Liver (tissue), 3 donors: Measurements from ENCODE around the gene FMN1.

ENCODE experiments used
- FOXA1 ChIP-seq: IDR thresholded peaks from 2 replicates; pipeline ENCODE4 v1.6.1; 2016; ENCODE audit warnings: antibody characterized with exemption
- GABPA ChIP-seq, 2 donors: IDR thresholded peaks in 1 of 2; conservative IDR thresholded peaks in 1 of 2; 2 replicates each; pipeline ENCODE4 v1.6.1; 2016; ENCODE audit warnings: antibody characterized with exemption in 2 of 2, mild to moderate bottlenecking in 1 of 2, moderate library complexity in 1 of 2
- JUND ChIP-seq, 2 donors: IDR thresholded peaks; 2 replicates each; pipeline ENCODE4 v1.6.1; 2016; ENCODE audit warnings: antibody characterized with exemption in 2 of 2
- RAD21 ChIP-seq, 2 donors: IDR thresholded peaks; 2 replicates each; pipeline ENCODE4 v1.6.1; 2016; ENCODE audit warnings: antibody characterized with exemption in 2 of 2, mild to moderate bottlenecking in 2 of 2
- TAF1 ChIP-seq: conservative IDR thresholded peaks from 2 replicates; pipeline ENCODE4 v1.6.1; 2016; ENCODE audit warnings: antibody characterized with exemption, mild to moderate bottlenecking
- YY1 ChIP-seq: IDR thresholded peaks from 2 replicates; pipeline ENCODE4 v1.6.1; 2016; ENCODE audit warnings: antibody characterized with exemption, mild to moderate bottlenecking
- TF ChIP-seq, protein P1 (sequence below): fragments of 150-350 bp; IDR thresholded peaks from 2 replicates; pipeline ENCODE4 v1.5.1; 2017; ENCODE audit warnings: improper control_type of control experiment, low read depth, low read length; ENCODE audit not compliant: missing input control
- TF ChIP-seq, protein P2 (sequence below): IDR thresholded peaks from 2 replicates; pipeline ENCODE4 v1.6.1; 2016; ENCODE audit warnings: antibody characterized with exemption
- TF ChIP-seq, protein P3 (sequence below): IDR thresholded peaks from 2 replicates; pipeline ENCODE4 v1.6.1; 2016; ENCODE audit warnings: antibody characterized with exemption
- TF ChIP-seq, protein P4 (sequence below): IDR thresholded peaks from 2 replicates; pipeline ENCODE4 v1.6.1; 2016; ENCODE audit warnings: antibody characterized with exemption, mild to moderate bottlenecking
- donor health status: healthy.
- donor health status: healthy.

DNA sequence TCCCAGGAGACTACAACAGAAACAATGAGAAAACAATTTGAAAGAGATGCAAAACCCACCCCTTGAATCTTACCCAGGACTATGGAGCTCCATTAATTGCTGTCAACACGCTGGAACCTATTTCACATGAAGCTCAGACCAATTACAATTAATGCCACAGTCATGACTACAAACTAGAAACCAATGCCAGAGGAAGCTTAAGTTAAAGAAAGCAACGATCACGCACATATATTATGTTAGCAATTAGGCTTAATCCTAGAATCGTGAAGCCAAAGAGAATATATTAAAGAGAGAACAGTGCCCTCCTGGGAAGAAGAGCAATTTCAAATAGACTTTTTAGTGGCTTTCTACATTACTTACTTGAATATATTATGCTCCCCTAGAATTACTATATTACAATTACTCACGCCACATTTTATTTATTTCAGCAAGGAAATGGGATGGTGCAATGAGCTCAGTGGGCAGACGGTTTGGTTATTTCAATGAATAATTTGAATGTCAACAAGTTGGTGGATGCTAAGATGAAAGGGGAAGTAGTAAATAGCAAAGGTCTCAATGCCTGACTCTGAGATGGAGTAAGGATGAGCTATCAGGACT is 351.2 kb downstream of the FMN1 start:
- TF ChIP-seq, protein P1, sequence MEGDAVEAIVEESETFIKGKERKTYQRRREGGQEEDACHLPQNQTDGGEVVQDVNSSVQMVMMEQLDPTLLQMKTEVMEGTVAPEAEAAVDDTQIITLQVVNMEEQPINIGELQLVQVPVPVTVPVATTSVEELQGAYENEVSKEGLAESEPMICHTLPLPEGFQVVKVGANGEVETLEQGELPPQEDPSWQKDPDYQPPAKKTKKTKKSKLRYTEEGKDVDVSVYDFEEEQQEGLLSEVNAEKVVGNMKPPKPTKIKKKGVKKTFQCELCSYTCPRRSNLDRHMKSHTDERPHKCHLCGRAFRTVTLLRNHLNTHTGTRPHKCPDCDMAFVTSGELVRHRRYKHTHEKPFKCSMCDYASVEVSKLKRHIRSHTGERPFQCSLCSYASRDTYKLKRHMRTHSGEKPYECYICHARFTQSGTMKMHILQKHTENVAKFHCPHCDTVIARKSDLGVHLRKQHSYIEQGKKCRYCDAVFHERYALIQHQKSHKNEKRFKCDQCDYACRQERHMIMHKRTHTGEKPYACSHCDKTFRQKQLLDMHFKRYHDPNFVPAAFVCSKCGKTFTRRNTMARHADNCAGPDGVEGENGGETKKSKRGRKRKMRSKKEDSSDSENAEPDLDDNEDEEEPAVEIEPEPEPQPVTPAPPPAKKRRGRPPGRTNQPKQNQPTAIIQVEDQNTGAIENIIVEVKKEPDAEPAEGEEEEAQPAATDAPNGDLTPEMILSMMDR, result no peak
- no peak for TF ChIP-seq JUND (IDR thresholded peaks at IDR 0.05)
- TF ChIP-seq, protein P2, sequence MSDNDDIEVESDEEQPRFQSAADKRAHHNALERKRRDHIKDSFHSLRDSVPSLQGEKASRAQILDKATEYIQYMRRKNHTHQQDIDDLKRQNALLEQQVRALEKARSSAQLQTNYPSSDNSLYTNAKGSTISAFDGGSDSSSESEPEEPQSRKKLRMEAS, result no peak
- TF ChIP-seq TAF1, result no peak
- no peak for TF ChIP-seq RAD21 (IDR thresholded peaks at IDR 0.05)
- TF ChIP-seq GABPA (IDR thresholded peaks at IDR 0.05 in 1 of 2, conservative IDR thresholded peaks at IDR 0.05 in 1 of 2), result no peak
- no peak for TF ChIP-seq YY1
- TF ChIP-seq, protein P3, sequence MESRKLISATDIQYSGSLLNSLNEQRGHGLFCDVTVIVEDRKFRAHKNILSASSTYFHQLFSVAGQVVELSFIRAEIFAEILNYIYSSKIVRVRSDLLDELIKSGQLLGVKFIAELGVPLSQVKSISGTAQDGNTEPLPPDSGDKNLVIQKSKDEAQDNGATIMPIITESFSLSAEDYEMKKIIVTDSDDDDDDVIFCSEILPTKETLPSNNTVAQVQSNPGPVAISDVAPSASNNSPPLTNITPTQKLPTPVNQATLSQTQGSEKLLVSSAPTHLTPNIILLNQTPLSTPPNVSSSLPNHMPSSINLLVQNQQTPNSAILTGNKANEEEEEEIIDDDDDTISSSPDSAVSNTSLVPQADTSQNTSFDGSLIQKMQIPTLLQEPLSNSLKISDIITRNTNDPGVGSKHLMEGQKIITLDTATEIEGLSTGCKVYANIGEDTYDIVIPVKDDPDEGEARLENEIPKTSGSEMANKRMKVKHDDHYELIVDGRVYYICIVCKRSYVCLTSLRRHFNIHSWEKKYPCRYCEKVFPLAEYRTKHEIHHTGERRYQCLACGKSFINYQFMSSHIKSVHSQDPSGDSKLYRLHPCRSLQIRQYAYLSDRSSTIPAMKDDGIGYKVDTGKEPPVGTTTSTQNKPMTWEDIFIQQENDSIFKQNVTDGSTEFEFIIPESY, result no peak
- TF ChIP-seq, protein P4, sequence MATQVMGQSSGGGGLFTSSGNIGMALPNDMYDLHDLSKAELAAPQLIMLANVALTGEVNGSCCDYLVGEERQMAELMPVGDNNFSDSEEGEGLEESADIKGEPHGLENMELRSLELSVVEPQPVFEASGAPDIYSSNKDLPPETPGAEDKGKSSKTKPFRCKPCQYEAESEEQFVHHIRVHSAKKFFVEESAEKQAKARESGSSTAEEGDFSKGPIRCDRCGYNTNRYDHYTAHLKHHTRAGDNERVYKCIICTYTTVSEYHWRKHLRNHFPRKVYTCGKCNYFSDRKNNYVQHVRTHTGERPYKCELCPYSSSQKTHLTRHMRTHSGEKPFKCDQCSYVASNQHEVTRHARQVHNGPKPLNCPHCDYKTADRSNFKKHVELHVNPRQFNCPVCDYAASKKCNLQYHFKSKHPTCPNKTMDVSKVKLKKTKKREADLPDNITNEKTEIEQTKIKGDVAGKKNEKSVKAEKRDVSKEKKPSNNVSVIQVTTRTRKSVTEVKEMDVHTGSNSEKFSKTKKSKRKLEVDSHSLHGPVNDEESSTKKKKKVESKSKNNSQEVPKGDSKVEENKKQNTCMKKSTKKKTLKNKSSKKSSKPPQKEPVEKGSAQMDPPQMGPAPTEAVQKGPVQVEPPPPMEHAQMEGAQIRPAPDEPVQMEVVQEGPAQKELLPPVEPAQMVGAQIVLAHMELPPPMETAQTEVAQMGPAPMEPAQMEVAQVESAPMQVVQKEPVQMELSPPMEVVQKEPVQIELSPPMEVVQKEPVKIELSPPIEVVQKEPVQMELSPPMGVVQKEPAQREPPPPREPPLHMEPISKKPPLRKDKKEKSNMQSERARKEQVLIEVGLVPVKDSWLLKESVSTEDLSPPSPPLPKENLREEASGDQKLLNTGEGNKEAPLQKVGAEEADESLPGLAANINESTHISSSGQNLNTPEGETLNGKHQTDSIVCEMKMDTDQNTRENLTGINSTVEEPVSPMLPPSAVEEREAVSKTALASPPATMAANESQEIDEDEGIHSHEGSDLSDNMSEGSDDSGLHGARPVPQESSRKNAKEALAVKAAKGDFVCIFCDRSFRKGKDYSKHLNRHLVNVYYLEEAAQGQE, result no peak
- no peak for TF ChIP-seq FOXA1
